Esophagus squamous epithelium (tissue), 4 donors: Measurements from ENCODE around the gene MERTK.

Source experiments
- POLR2A ChIP-seq, 4 donors: fragments of 450-650 bp; IDR thresholded peaks; one replicate each; pipeline ENCODE4 v1.6.1; 2017; ENCODE audit warnings: antibody characterized with exemption in 4 of 4, mild to moderate bottlenecking in 4 of 4, moderate library complexity in 3 of 4
- TF ChIP-seq, protein P1 (sequence below), 6 experiments: fragments of 450-650 bp in 4 of 6; fragments of 200-600 bp in 2 of 6; sonication (generic) in 2 of 6; IDR thresholded peaks; one replicate each; pipeline ENCODE4 v1.5.1; 2016 to 2019; ENCODE audit warnings: antibody characterized with exemption in 6 of 6, mild to moderate bottlenecking in 4 of 6, moderate library complexity in 4 of 6

- TF ChIP-seq, protein P1, sequence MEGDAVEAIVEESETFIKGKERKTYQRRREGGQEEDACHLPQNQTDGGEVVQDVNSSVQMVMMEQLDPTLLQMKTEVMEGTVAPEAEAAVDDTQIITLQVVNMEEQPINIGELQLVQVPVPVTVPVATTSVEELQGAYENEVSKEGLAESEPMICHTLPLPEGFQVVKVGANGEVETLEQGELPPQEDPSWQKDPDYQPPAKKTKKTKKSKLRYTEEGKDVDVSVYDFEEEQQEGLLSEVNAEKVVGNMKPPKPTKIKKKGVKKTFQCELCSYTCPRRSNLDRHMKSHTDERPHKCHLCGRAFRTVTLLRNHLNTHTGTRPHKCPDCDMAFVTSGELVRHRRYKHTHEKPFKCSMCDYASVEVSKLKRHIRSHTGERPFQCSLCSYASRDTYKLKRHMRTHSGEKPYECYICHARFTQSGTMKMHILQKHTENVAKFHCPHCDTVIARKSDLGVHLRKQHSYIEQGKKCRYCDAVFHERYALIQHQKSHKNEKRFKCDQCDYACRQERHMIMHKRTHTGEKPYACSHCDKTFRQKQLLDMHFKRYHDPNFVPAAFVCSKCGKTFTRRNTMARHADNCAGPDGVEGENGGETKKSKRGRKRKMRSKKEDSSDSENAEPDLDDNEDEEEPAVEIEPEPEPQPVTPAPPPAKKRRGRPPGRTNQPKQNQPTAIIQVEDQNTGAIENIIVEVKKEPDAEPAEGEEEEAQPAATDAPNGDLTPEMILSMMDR (IDR thresholded peaks at IDR 0.05): no peak
- no peak for TF ChIP-seq POLR2A (IDR thresholded peaks at IDR 0.05)
Measured at GRCh38 chr2:111975053-111975552, 76.7 kb downstream of the MERTK start.
